Upper lobe of left lung (tissue), 6 donors: ENCODE results near the gene CNTLN. TPM values are rescaled to one million over a fixed set of nuclear protein-coding genes. Genes with fewer than 3 reads are reported as not detected.

Source experiments
- ATAC-seq, 2 donors: fragments of 200-7000 bp; cut with Tn5 transposase; one replicate each; pipeline ENCODE4 v1.9.1; 2022; ENCODE audit warnings: mild to moderate bottlenecking in 2 of 2, moderate library complexity in 2 of 2; ENCODE audit not compliant: low FRiP score in 2 of 2
- DNase-seq, 2 donors: peaks; one replicate each; pipeline ENCODE4 v3.0.0-alpha.2; 2019 to 2020
- H3K27ac ChIP-seq, 4 donors: fragments of 200-600 bp; sonication (generic); one replicate each; pipeline ENCODE4 v1.5.1; 2016 to 2019
- H3K27me3 ChIP-seq, 4 donors: fragments of 200-600 bp; sonication (generic); one replicate each; pipeline ENCODE4 v1.5.1; 2017 to 2019
- H3K36me3 ChIP-seq, 4 donors: fragments of 200-600 bp; sonication (generic); one replicate each; pipeline ENCODE4 v1.5.1; 2016 to 2019
- H3K4me1 ChIP-seq, 4 donors: fragments of 200-600 bp; sonication (generic); one replicate each; pipeline ENCODE4 v1.5.1; 2018 to 2019
- H3K4me3 ChIP-seq, 4 donors: fragments of 200-600 bp; sonication (generic); one replicate each; pipeline ENCODE4 v1.5.1; 2017 to 2019; ENCODE audit warnings: mild to moderate bottlenecking in 2 of 4, moderate library complexity in 1 of 4
- H3K9me3 ChIP-seq, 4 donors: fragments of 200-600 bp; sonication (generic); one replicate each; pipeline ENCODE4 v1.5.1; 2018 to 2019
- CTCF ChIP-seq, 6 experiments: fragments of 450-650 bp in 4 of 6; fragments of 200-600 bp in 2 of 6; sonication (generic) in 2 of 6; IDR thresholded peaks; one replicate each; pipeline ENCODE4 v1.5.1; 2016 to 2019; ENCODE audit warnings: antibody characterized with exemption in 6 of 6
- EP300 ChIP-seq, 4 donors: sonication (generic); formaldehyde crosslinking; IDR thresholded peaks; one replicate each; pipeline ENCODE4 v1.5.1; 2017; ENCODE audit warnings: antibody characterized with exemption in 4 of 4, control low read depth in 2 of 4
- POLR2A ChIP-seq, 4 donors: fragments of 450-650 bp; IDR thresholded peaks; one replicate each; pipeline ENCODE4 v1.5.1; 2016 to 2017; ENCODE audit warnings: antibody characterized with exemption in 4 of 4, mild to moderate bottlenecking in 2 of 4
- POLR2AphosphoS5 ChIP-seq, 2 donors: sonication (generic); formaldehyde crosslinking; IDR thresholded peaks; one replicate each; pipeline ENCODE4 v1.5.1; 2017; ENCODE audit warnings: antibody characterized with exemption in 2 of 2
- WGBS, 2 donors: methylation state at CpG; one replicate each; pipeline ENCODE4 v1.1.5; 2017 to 2018; 5-methylcytosine and 5-hydroxymethylcytosine counted together
- small RNA-seq, 4 donors: library from RNA; depleted of rRNA; stranded (forward); fragments of <200 nt; gene quantifications; one replicate each; pipeline ENCODE3, GENCODE V24; 2016
- total RNA-seq, 6 donors: library from RNA; depleted of rRNA in 4 of 6; stranded (reverse); fragments of >200 nt in 4 of 6; gene quantifications; one replicate each; pipeline versions ENCODE4 v1.1.0 to v1.2.1, GENCODE V29; 2016 to 2021
- donor health status: DM: no; HTN: no; CAD: no; lungs with moderate emphysema.
- donor health status: DM: no; HTN: yes; CAD: no; lungs with severe emphysema.

Gene CNTLN
- total RNA-seq, 6 donors from 2014 or later, result 5.5 to 58.7 (median 8.4) TPM

- Histone ChIP-seq H3K9me3 (no peaks in the 10 kb centered on the region), H3K27ac (no peak overlapping the region), H3K4me3 (no peak overlapping the region), H3K27me3 (no peaks in the 10 kb centered on the region), H3K36me3 (no peaks in the 10 kb centered on the region), H3K4me1 (no peaks in the 10 kb centered on the region)
- WGBS, 2 donors, result 75 to 97% methylated on average over 4 to 6 of the region's 6 CpGs
- TF ChIP-seq POLR2A (IDR thresholded peaks at IDR 0.05) (no peak), POLR2AphosphoS5 (IDR thresholded peaks at IDR 0.05) (no peak), EP300 (IDR thresholded peaks at IDR 0.05) (no peak), CTCF (IDR thresholded peaks at IDR 0.05) (no peak)
- ATAC-seq (no peak), DNase-seq (no peak)
Observed at GRCh38 chr9:17532461-17532860, 397.6 kb downstream of the CNTLN start.

DNA sequence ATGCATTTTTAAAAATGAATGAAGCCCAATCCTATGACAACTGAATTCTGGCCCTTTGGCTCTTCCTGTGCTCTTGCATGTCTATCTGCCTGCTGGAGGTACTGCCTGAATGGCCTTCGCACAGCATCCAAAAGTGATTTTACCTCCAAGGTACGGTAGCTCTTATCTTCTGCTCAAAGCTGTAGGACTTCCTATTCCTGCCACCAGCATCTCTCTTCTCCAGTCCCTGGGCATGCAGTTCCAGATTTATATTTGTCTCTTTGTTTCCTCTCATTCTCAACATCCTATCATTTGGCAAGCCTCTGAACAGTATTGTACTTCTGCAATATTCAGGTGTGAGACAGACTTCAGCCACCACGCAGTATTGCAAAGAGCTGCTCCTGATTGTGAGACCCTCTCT, 400.3 kb downstream of the CNTLN start:
- TF ChIP-seq POLR2A (IDR thresholded peaks at IDR 0.05) (no peak), EP300 (IDR thresholded peaks at IDR 0.05) (no peak), POLR2AphosphoS5 (IDR thresholded peaks at IDR 0.05) (no peak), CTCF (IDR thresholded peaks at IDR 0.05) (no peak)
- 63 to 72% methylated on average over 3 of the region's 3 CpGs for WGBS, 2 donors
- H3K27me3 ChIP-seq, result no peaks in the 10 kb centered on the region
- no peak for ATAC-seq
- no peaks in the 10 kb centered on the region for H3K4me1 ChIP-seq
- no peaks in the 10 kb centered on the region for H3K9me3 ChIP-seq
- DNase-seq, result no peak
- no peak overlapping the region for H3K4me3 ChIP-seq
- no peaks in the 10 kb centered on the region for H3K36me3 ChIP-seq
- H3K27ac ChIP-seq, result no peak overlapping the region

DNA sequence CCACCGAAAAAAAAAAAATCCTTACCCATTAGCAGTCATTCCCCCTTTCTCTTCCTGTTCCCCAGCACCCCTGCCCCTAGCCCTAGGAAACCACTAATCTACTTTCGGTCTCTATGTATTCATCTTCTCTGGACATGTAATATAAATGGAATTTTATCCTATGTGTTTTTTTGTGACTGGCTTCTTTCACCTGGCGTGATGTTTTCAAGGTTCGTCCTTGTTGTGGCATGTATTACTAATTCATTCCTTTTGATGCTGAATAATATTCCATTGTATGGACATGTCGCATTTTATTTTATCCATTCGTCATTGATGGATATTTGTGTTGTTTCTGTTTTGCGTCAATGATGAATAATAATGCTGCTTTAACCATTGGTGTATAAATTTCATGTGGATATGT, 401.2 kb downstream of the CNTLN start:
- H3K4me1 ChIP-seq, result no peaks in the 10 kb centered on the region

DNA sequence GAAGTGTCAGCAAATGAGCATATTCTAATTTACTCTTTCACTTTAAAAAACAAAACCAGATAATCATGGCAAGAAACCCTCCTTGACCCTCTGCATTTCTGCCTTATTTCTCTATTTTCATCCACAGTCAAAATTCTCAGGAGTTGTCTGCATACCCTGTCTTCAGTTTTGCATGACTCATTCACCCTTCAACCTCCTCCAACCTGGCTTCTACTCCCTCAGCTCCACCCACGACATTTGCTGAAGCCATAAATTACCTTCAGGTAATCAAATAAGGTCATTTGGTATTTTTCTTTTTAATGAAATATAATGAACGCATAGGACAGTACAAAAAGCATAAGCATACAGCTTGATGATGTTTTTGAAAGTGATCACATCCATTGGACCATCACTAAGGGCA, 416.2 kb downstream of the CNTLN start:
- Histone ChIP-seq H3K9me3 (peaks cover 0 to 10% (median 0%) of the 10 kb centered on the region in 4 donors), H3K36me3 (no peaks in the 10 kb centered on the region), H3K27ac (no peak overlapping the region), H3K4me3 (no peak overlapping the region), H3K27me3 (no peaks in the 10 kb centered on the region), H3K4me1 (no peaks in the 10 kb centered on the region)
- no peak for TF ChIP-seq POLR2AphosphoS5 (IDR thresholded peaks at IDR 0.05)
- ATAC-seq (no peak), DNase-seq (no peak)
- 81 to 86% methylated on average over 2 of the region's 2 CpGs for WGBS, 2 donors

More for the DNA sequence above, 401.2 kb downstream of the CNTLN start:
- TF ChIP-seq EP300 (IDR thresholded peaks at IDR 0.05), result no peak
- no peak for TF ChIP-seq CTCF (IDR thresholded peaks at IDR 0.05)
- whole genome bisulfite sequencing, 2 donors, result 87 to 90% methylated on average over 7 of the region's 7 CpGs
- no peak overlapping the region for H3K4me3 ChIP-seq
- DNase-seq (no peak), ATAC-seq (no peak)
- no peaks in the 10 kb centered on the region for H3K9me3 ChIP-seq
- H3K27ac ChIP-seq, result no peak overlapping the region
- no peaks in the 10 kb centered on the region for H3K27me3 ChIP-seq
- no peaks in the 10 kb centered on the region for H3K36me3 ChIP-seq

Small RNA genes within 50 kb of the gene (small RNA-seq; reads per million reads assigned to genes)
- gene RPS29P33, result 0 reads per million in 4 donors
